GM18502 (cell line): ENCODE measurements around the gene MAP4K4.
A peak's percentile ranks its signal among the peaks of the same experiment; 100 is the strongest.
"Not testable (repeated sequence)": the region's sequence is repeated elsewhere in the genome, so short reads cannot be mapped to it uniquely, and the experiment has no call there.

Source experiments
- ATAC-seq: cut with Tn5 transposase; IDR thresholded peaks from one replicate; pipeline ENCODE4 v1.9.1; 2021; ENCODE audit warnings: mild to moderate bottlenecking; ENCODE audit not compliant: unreplicated experiment, poor library complexity

The MAP4K4 gene

GRCh38 chr2:101762451-101763171, 65.1 kb downstream of the MAP4K4 start:
- ATAC-seq = no peak

- no peak for ATAC-seq
Observed at GRCh38 chr2:101763496-101764333, 66.2 kb downstream of the MAP4K4 start.

- no peak for ATAC-seq
Observed at GRCh38 chr2:101766337-101766736, 68.8 kb downstream of the MAP4K4 start.

DNA sequence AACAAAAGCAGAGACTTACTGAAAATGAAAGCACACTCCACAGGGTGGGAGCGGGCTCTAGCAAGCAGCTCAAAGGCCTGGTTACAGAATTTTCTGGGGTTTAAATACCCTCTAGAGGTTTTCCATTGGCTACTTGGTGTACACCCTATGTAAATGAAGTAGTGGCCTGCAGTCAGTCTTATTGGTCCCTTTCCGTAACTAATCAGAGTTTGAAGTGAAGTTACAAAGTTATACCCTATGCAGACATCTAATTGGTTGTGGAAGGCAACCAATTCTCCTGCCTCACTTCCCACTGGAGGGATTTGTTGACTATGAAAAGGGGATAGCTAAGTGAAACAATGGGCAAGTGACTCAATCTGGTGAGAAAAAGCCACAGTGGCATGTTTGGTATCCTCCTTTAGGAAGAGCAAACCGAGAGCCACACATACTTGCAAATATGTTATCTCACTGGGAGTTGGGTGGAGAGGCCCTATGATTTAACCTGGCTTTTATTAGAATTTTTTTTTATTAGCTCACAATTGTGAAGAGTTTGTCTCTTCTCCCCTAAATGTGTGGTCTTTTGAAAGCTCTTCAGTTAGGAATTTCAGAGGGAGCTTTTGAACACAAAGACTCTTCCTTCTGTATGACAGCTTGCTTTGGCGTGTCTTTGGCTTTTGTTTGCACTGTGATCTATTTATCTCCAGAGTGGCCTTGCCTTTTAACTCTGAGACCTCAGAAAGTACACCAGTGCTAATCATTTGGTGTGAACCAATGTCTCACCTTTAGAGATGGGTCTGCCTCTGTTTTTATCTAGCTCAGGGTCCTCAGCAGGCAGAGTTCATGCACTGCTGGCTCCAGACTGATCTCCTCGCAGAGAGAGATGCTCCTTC, 69.6 kb downstream of the MAP4K4 start:
- ATAC-seq = no peak

DNA sequence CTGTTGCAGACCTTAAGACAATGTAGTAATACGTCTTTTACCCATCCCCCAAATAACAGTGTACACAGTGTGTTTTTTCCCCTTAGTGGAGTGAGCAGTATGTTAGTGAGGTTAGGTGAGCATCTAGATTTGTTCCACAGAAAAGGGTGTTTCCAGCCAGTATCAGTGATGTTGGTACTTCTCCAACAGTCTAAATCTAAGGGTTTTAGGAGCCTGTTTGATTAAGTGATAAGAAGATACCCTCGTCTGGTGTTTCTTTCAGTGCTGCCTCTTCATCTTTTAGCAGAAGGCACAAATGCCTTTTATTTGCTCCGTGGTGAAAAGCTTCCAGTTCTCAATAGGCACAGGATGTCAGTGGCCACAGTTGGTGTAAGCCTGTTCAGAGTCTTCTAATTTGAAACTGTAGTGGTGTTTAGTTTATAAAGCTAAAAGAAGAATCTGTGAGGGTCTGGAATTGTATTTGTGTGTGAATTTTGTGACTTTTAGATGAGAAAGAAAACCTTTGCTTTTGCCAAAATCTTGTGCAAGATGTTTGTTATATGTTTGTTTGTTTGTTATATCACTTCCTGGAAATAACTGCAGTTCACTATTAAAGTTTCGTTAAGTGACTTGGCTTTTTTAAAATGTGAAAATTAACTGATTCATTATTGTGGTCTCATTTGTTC, 71.2 kb downstream of the MAP4K4 start:
- ATAC-seq = no peak

DNA sequence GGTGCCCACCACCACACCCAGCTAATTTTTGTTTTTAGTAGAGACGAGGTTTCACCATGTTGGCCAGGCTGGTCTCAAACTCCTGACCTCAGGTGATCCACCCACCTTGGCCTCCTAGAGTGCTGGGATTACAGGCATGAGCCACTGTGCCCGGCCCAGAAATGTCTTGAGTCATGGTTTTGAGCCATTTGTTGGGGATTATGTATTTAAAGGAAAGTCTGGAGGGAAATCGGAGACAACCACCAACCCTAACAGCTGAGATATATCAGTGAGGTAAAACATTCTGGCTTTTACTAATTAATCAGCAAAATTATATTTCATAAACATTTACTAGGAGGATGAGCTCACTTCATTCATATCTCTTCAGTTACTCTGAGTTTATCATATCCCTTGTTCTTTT, 72.2 kb downstream of the MAP4K4 start:
- ATAC-seq = not testable (repeated sequence)

DNA sequence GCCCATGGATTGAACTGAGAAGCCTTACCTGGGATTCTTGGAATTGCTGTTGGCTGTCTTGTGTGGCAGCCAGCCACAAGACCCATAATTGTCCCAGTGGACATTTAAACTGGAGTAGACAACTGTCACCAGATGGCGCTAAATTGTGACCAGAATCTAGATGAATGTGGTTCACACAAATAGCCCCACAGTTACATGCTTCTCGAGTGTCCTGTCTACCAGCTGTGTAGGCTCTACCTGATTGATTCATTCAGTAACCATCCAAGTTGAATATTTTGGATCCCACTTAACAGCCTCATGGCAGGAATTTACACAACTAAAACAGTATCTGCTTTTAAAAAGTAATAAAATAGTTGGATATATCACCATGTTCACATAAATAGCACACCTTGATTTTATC, 73.2 kb downstream of the MAP4K4 start:
- peak; percentile 63 for ATAC-seq

DNA sequence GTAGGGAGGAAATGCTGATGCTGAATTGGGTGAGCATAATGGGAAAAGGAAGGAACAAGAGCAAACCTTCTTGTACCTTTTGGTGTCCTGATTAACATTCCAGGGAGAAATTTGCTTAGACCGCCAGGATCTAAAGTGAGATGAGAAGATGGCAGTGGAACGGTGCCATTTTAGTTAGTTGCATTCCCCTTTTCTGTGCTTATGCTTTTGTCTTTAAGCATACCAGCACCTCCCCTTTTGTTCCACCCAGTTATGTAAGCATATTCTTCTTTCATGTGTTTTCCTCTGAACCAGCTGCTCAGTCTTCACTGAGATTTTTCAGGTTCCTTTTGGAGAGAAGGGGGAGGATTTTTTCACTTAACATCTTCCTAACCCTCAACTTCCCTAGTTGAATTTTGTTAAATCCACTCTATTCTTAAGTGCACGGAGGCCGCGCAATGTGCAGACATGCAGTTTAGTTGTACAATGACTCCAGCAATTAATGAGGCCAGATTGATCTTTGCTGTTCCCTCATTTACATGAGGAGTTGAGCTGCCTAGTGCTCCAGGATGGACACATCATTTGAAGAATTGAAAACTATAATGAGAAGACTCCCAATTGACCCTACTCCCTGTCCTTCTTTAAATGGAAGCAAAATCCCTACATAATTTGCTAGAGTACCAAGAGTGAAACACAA, 73.9 kb downstream of the MAP4K4 start:
- ATAC-seq = no peak

DNA sequence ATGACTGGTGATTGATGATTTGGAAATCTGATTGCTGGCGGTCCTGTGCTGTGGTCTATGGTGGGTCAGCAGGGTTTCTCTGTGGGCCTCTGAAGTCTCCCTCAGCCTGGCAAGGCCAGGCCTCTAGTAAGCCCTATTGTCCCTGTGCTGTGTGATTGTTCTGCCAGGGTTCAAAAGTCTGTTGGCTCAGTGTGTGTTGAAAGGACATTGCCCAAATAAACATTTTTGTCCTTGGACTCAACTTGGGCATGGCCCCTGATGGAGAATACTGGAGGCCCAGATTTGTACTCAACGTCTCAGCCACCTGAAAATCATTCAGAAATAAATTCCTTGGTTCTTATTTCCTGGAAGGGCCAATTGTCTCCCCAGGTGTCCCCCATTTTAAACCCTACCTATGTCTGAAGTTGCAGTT, 74.4 kb downstream of the MAP4K4 start:
- no peak for ATAC-seq

- no peak for ATAC-seq
Observed at GRCh38 chr2:101773137-101773536, 75.6 kb downstream of the MAP4K4 start.

DNA sequence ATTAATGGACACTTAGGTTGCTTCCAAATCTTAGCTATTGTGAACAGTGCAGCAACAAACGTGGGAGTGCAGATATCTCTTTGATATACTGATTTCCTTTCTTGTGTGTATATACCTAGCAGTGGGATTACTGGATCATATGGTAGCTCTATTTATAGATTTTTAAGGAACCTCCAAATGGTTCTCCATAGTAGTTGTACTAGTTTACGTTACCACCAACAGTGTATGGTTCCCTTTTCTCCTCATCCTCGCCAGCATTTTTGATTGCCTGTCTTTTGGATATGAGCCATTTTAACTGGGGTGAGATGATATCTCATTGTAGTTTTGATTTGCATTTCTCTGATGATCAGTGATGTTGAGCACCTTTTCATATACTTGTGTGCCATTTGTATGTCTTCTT, 76.5 kb downstream of the MAP4K4 start:
- ATAC-seq = not testable (repeated sequence)

DNA sequence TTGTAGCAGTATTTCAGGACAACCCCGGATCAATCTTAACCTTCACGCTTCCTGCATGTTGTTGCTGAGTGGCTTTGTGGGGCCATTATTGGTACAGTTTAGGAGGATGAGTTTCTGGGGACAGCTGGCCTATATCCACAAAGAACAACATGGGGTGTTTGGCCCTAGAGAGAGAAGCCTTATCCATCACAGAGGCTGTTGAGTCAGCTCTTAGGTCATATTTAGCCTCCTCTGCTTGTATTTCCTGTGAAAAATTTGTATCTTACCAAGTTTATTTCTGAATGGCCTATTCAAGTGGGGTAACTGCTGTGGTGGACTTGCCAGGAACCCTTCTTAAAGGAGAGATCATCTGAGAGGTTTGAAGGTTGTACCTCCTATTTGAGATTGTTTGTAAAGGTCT, 77.6 kb downstream of the MAP4K4 start:
- ATAC-seq = no peak

DNA sequence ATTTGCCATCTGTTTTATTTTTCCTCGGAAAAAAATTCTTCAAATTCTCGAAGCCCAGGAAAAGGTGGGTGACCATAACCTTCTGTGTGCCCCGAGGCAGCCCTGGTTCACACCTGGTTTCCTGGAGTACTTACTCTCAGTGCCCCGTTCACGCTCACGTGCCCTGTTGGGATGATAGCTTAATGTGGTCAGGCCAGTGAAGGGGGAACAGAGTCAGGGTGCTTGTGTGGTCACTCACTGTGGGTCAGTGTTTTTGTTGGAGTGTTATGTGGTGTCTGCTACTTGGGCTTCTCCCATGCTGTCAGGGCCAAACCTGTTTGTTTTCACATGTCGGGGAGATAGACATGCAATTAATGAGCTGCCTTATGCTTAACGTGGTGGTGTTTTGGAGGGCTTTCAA, 78.1 kb downstream of the MAP4K4 start:
- ATAC-seq = no peak

- no peak for ATAC-seq
Observed at GRCh38 chr2:101776172-101777043, 78.9 kb downstream of the MAP4K4 start.

DNA sequence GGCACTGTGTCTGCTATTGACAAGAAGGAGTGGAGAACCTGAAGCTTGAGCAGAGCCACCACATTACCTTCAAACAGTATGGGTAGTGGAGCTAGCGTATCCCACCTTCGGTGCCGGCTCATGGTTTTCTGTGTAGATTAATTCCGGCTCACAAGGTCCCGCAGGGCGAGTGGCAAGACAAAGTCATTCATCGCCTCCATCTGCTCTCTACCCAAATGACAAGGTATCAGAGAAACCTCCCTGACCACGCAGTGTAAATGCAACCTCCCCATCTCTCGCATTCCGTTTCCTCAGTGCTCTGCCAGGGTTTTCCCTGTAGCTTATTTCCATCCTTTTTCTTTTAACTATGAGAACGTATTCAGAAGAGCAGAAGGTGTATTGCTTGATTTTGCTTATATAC, 79.8 kb downstream of the MAP4K4 start:
- no peak for ATAC-seq

- no peak for ATAC-seq
Observed at GRCh38 chr2:101778102-101778501, 80.6 kb downstream of the MAP4K4 start.

- ATAC-seq = no peak
Observed at GRCh38 chr2:101779190-101779589, 81.7 kb downstream of the MAP4K4 start.

GRCh38 chr2:101779656-101780055, 82.1 kb downstream of the MAP4K4 start:
- no peak for ATAC-seq

DNA sequence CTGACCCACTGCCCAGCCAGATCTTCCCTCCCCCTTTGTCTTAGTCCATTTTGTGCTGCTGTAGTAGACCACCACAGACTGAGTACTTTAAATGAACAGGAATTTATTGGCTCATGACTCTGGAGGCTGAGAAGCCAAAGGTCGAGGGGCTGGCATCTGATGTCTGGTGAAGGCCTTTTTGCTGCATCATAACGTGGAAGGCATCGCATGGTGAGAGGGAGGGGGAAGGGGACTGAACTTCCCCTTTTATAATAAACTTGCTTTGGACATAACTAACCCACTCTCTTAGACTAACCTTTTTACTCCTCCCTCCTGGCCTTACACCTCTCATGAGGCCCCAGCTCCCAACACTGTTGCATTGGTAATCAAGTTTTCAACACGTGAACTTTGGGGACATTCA, 83.8 kb downstream of the MAP4K4 start:
- no peak for ATAC-seq
